8988T (cell line): ENCODE data around the gene RPH3AL.
"Not testable (repeated sequence)": the region's sequence is repeated elsewhere in the genome, so short reads cannot be mapped to it uniquely, and the experiment has no call there.

Experiments
- DNase-seq: peaks from one replicate; pipeline ENCODE4 v3.0.0; 2011

RPH3AL gene

DNA sequence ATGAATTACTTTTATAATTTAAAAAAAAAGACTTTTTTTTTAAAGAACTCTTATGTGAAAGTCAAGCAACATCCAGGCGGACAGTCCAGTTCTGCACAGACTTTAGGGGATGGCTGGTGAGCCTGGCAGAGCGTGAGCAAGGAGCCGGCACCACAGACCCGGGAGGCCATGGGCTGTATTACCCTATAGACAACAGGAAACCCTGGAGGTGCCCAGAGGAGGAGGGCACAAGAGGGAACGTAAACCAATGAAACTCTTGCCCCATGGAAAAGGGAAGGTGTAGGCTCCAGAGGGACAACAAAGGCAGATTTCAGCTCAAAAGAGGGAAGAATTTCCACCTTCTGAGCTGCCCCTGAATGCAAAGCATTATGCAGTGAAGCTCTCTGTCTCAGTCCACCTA, 25.5 kb upstream of the RPH3AL start:
- no peak for DNase-seq

DNA sequence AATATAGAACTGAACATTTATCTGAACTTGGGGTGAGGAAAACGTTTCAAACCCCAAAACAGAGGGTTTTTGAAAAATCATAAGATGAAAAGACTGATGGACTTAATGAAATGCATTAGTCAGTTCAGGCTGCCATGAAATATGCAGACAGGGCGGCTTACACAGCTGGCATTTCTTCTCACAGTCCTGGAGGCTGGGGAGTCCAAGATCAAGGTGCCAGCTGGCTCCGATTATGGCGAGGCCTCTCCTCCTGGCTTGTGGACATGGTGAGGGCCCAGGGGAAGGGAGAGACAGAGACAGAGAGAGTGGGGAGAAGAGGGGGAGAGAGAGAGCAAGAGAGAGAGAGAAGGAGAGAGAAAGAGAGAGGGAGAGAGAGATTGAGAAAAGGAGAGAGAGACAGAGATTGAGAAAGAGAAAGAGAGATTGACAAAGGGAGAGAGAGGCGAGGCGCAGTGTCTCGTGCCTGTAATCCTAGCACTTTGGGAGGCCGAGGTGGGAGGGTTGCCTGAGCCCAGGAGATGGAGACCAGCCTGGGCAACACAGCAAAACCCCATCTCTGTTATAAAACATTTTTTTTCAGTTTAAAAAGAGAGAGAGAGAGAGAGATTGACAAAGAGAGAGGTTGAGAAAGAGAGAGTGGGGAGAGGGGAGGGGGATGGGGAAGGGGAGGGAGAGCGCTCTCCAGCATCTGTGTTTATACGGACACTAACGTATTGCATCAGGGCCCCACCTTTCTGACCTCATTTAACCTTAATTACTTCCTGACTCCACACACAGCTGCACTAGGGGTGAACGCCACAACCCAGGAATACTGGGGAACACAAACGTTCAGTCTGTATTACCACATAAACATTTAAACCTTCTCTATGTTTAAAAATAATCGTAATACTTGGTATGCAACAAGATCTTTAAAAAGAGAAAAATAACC, 24.6 kb upstream of the RPH3AL start:
- DNase-seq, result no peak

- DNase-seq, result no peak
Measured at GRCh38 chr17:373613-374230, 21.1 kb upstream of the RPH3AL start.

GRCh38 chr17:372157-373152, 19.8 kb upstream of the RPH3AL start:
- DNase-seq, result no peak

DNA sequence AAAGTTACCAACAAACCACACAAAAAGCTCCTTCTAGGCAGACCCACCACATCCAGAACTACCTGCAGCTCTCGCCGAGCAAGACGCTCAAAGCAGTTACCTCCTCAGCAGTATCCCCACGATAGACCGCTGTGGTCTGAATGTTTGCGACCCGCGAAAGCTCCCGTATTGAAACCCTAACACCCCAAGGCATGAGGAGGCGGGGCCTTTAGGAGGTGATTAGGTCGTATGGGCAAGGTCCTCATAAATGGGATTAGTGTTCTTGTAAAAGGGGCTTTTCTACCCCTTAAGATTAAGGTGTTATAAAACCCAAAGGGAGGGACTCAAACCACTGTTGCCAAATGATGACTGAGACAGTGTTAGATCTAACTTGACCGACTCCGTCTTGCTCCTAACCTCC, 19.0 kb upstream of the RPH3AL start:
- DNase-seq, result no peak

DNA sequence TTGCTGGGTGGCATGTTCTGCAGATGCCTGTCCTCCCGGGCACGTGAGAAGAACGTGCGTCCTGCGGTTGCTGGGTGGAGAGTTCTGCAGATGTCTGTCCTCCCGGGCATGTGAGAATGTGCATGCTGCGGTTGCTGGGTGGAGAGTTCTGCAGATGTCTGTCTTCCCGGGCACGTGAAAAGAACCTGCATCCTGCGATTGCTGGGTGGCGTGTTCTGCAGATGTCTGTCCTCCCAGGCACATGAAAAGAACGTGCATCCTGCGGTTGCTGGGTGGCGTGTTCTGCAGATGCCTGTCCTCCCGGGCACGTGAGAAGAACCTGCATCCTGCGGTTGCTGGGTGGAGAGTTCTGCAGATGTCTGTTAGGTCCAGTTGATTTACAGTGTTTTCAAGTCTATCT, 15.0 kb upstream of the RPH3AL start:
- not testable (repeated sequence) for DNase-seq

- DNase-seq, result not testable (repeated sequence)
Measured at GRCh38 chr17:366657-367615, 14.3 kb upstream of the RPH3AL start.

GRCh38 chr17:364766-365165, 12.2 kb upstream of the RPH3AL start:
- DNase-seq, result no peak

DNA sequence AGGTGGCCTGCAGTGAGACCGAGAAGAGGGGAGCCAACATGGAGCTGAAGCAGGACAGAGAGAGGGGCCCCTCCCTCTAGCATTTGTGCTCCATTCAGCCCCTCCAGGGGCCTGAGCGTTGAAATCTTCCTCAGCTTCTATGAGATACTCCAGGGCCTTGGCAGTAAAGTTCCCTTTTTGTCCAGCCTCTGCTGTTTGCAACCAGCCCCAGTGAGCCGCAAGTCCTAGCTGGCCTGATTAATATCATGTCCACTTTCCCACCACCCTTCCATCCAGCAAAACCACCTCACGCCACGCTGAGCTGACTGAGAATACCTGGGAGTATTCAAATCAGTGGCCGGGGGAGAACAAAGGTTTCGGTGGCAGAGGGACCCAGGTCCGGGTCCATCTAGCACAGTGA, 11.7 kb upstream of the RPH3AL start:
- no peak for DNase-seq

DNA sequence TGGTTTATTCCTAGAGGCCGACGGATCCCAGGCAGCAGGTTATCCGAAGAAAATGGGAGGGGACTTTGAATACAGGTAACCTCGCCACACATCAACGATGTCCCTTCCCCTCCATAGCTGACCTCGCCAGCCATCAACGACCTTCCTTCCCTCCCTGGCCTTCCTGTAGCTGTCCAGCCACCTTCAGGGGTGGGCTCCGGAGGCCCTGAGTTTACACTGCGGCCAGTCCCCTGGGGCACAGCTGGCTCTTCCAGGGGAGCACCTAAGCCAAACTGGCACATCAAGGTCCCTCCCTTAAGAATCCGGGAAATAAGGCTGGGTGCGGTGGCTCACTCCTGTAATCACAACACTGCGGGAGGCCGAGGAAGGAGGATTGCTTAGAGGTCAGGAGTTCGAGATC, 10.1 kb upstream of the RPH3AL start:
- no peak for DNase-seq

- no peak for DNase-seq
Measured at GRCh38 chr17:360092-360750, 7.6 kb upstream of the RPH3AL start.

- no peak for DNase-seq
Measured at GRCh38 chr17:358491-359151, 6.0 kb upstream of the RPH3AL start.

GRCh38 chr17:357644-358043, 5.0 kb upstream of the RPH3AL start:
- DNase-seq, result no peak

GRCh38 chr17:356671-357434, 4.2 kb upstream of the RPH3AL start:
- DNase-seq, result no peak

DNA sequence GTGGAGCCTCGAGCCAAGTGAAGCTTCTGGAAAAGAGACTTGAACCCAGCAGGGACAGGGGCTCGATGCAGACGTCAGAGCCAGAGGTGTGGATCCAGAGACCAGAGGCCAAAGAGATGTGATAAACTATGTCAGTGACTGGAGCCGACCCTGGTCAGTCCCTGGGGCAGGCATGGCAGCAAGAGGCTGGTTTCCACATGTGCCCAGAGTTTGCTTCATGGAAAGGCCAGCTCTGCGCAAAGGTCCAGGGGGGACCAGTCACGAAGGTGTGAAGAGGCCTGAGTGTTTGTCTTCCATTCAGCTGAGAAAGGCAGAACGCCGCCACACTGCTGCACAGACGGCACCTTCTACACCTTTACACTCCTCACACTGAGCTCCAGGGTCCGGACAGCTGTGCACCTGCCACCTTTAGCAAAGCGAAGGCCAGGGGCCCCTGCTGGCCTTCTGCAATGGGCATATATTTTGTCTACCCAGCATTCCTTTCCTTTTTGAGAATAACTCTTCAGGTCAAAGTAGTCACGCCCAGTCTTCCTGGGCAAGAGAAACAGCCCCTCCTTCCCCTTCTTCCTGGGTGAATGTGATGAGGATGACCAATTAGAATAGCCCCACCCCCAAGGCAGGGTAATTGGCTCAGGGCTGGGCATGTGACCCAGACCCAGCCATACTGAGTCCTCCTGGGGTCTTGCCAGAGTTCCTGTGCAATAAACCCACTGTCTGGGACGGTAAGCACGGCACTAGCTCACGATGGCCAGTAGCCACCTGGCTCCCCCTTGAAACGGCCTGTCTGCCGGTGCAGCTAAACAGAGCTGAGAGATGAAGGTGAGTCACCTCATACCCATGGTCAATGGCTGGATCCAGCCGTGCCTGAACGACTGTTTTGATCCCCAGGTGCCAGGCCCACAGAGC, 2.3 kb upstream of the RPH3AL start:
- no peak for DNase-seq

- no peak for DNase-seq
Measured at GRCh38 chr17:353838-354234, 1.2 kb upstream of the RPH3AL start.

GRCh38 chr17:353213-353837, 718 bp upstream of the RPH3AL start:
- no peak for DNase-seq

- DNase-seq, result no peak
Measured at GRCh38 chr17:351875-352420, 659 bp downstream of the RPH3AL start.
